Endodermal cell (in vitro differentiated cells): Measurements from ENCODE around the gene NRIP2. TPM values are rescaled to one million over a fixed set of nuclear protein-coding genes. Genes with fewer than 3 reads are reported as not detected.

ENCODE experiments used
- DNase-seq: peaks from one replicate; pipeline ENCODE4 v3.0.0-alpha.2; 2017
- H3K27ac ChIP-seq: 2 replicates; pipeline ENCODE4 v1.5.1; 2013; ENCODE audit warnings: mild to moderate bottlenecking, low read depth, low read length, moderate library complexity
- H3K27me3 ChIP-seq: 2 replicates; pipeline ENCODE4 v1.6.1; 2013; ENCODE audit warnings: mild to moderate bottlenecking, low read length, moderate library complexity; ENCODE audit not compliant: insufficient read depth, control insufficient read depth, poor library complexity, severe bottlenecking
- H3K36me3 ChIP-seq: 2 replicates; pipeline ENCODE4 v1.7.0; 2013; ENCODE audit warnings: mild to moderate bottlenecking, low read length, moderate library complexity; ENCODE audit not compliant: control insufficient read depth, insufficient read depth
- H3K4me1 ChIP-seq: one replicate; pipeline ENCODE4 v1.7.0; 2013; ENCODE audit warnings: low read length; ENCODE audit not compliant: control insufficient read depth, insufficient read depth
- H3K4me3 ChIP-seq: 2 replicates; pipeline ENCODE4 v1.5.1; 2013; ENCODE audit warnings: mild to moderate bottlenecking, low read length, moderate library complexity
- H3K9ac ChIP-seq: 2 replicates; pipeline ENCODE4 v1.6.1; 2013; ENCODE audit warnings: mild to moderate bottlenecking, low read length, moderate library complexity; ENCODE audit not compliant: poor library complexity, severe bottlenecking; ENCODE audit errors: extremely low read depth
- H3K9me3 ChIP-seq: 2 replicates; pipeline ENCODE4 v1.6.1; 2013; ENCODE audit warnings: mild to moderate bottlenecking, low read length, moderate library complexity; ENCODE audit not compliant: control insufficient read depth
- H3K27ac Mint-ChIP-seq: 2 replicates; pipeline ENCODE4 v1.8.0; 2020; ENCODE audit warnings: mixed read lengths
- H3K27me3 Mint-ChIP-seq: 2 replicates; pipeline ENCODE4 v1.8.0; 2021; ENCODE audit warnings: mild to moderate bottlenecking, mixed read lengths; ENCODE audit not compliant: insufficient read depth
- H3K36me3 Mint-ChIP-seq: 2 replicates; pipeline ENCODE4 v1.8.0; 2020; ENCODE audit warnings: low read depth, mixed read lengths
- H3K4me1 Mint-ChIP-seq: 2 replicates; pipeline ENCODE4 v1.8.0; 2020; ENCODE audit warnings: mixed read lengths
- H3K4me3 Mint-ChIP-seq: 2 replicates; pipeline ENCODE4 v1.8.0; 2020; ENCODE audit warnings: mild to moderate bottlenecking, moderate library complexity, mixed read lengths
- H3K9me3 Mint-ChIP-seq: 2 replicates; pipeline ENCODE4 v1.8.0; 2020; ENCODE audit warnings: mild to moderate bottlenecking, mixed read lengths
- WGBS, 2 experiments: methylation state at CpG; one replicate each; pipeline versions ENCODE4 v1.1.5 to v1.1.7; 2013; ENCODE audit warnings: missing lambda C conversion rate in 2 of 2, mixed read lengths in 1 of 2; ENCODE audit not compliant: insufficient coverage in 1 of 2, insufficient read length in 1 of 2; 5-methylcytosine and 5-hydroxymethylcytosine counted together
- total RNA-seq, 2 donors: library from RNA; stranded (reverse); fragmentation: NEBNext Ultra II Directional in 1 of 2; extraction: Animal tissue kit (Norgen Biotek cat#: 25700) in 1 of 2; gene quantifications; 2 replicates in 1 of 2; 3 replicates in 1 of 2; pipeline ENCODE4 v1.2.1, GENCODE V29; 2021
- TF ChIP-seq, protein P1 (sequence below): fragments of 200-600 bp; sonication (generic); conservative IDR thresholded peaks from 2 replicates; pipeline ENCODE4 v1.5.0; 2021; ENCODE audit warnings: antibody characterized with exemption, mild to moderate bottlenecking

The NRIP2 gene
- total RNA-seq, 2 donors from 2014 or later, result not detected

DNA sequence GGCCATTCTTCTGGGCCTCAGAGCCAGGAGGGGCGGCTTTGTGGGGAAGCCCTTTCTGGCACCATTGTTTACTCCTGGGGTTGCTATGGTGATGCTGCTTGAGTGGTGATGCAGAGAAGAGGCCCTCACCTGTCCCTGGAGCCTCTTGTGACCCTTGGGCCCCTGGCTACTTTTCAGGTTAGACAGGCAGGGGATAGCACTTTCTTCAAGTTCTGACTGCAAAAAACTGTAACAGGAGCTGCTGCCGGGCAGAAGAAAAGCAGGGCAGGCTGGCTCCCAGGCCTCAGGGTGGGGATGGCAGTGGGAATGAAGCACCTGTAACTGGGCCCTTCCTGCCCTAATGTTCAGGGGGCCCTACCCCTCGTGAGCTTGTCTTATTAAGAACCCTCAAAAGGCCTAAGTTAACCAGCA lies 22.2 kb upstream of the NRIP2 start, which contains the start of gene TEX52:
TEX52 (minus strand) TSS at position 19 of the 411 bp plus-strand sequence; CDS start at position 6, 13 bp downstream.
- Histone ChIP-seq H3K9me3 (no peaks in the 10 kb centered on the region), H3K36me3 (peaks cover 33% of the 10 kb centered on the region), H3K9ac (peak within 1 kb of the TSS; percentile 6), H3K4me3 (no peak within 1 kb of the TSS), H3K27ac (peak within 1 kb of the TSS; percentile 66), H3K27me3 (no peaks in the 10 kb centered on the region), H3K4me1 (no peaks in the 10 kb centered on the region)
- Mint-ChIP-seq H3K27me3 (peaks cover 10% of the 10 kb centered on the region), H3K9me3 (no peaks in the 10 kb centered on the region), H3K36me3 (peaks cover 37% of the 10 kb centered on the region), H3K4me1 (peaks cover 6% of the 10 kb centered on the region), H3K27ac (peak within 1 kb of the TSS; percentile 74), H3K4me3 (no peak within 1 kb of the TSS)
- TF ChIP-seq, protein P1, sequence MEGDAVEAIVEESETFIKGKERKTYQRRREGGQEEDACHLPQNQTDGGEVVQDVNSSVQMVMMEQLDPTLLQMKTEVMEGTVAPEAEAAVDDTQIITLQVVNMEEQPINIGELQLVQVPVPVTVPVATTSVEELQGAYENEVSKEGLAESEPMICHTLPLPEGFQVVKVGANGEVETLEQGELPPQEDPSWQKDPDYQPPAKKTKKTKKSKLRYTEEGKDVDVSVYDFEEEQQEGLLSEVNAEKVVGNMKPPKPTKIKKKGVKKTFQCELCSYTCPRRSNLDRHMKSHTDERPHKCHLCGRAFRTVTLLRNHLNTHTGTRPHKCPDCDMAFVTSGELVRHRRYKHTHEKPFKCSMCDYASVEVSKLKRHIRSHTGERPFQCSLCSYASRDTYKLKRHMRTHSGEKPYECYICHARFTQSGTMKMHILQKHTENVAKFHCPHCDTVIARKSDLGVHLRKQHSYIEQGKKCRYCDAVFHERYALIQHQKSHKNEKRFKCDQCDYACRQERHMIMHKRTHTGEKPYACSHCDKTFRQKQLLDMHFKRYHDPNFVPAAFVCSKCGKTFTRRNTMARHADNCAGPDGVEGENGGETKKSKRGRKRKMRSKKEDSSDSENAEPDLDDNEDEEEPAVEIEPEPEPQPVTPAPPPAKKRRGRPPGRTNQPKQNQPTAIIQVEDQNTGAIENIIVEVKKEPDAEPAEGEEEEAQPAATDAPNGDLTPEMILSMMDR, result no peak
- WGBS, 2 experiments, result 81 to 86% methylated on average over 2 to 3 of the region's 3 CpGs
- DNase-seq, result peak; percentile 85

DNA sequence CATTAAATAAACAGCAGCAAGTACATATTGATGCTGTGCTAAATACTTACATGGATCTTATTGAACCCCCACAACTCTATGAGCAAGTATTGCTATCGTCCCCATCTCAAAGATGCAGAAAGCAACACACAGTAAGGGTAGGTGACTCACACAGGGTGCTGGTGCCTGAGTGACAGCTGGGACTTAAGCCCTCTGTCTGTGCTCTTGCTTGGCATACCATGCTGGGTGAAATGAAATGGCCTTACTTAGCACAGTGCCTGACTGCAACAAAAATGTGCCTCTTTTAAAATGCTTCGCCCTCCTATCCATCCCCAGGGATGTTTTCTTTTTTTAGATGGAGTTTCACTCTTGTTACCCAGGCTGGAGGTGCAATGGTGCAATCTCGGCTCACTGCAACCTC lies 21.2 kb upstream of the NRIP2 start:
- Mint-ChIP-seq H3K9me3 (no peaks in the 10 kb centered on the region), H3K27ac (no peak overlapping the region), H3K4me1 (peaks cover 6% of the 10 kb centered on the region)

DNA sequence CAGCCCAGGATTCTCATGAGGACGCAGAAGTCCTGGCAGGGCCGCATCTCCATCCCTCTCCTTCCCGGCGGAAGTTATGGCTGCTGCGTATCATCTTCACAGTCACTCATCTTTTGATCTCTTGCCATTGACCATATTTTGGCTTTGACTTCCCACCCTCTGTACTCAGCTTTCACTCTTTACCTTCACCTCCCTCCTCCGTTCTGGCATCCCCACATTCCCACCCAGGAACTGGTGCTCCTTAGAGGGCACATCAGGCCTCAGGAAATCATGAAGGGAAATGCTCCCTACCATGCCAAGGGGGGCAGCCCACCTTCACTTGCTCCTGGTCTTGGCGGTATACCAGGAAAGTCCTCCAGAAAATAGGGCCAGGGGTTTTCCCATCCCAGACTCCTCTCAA lies 20.7 kb upstream of the NRIP2 start:
- Histone ChIP-seq H3K9me3 (no peaks in the 10 kb centered on the region), H3K27me3 (no peaks in the 10 kb centered on the region), H3K36me3 (peaks cover 28% of the 10 kb centered on the region), H3K9ac (no peak overlapping the region), H3K27ac (no peak overlapping the region), H3K4me1 (no peaks in the 10 kb centered on the region), H3K4me3 (no peak overlapping the region)
- no peaks in the 10 kb centered on the region for H3K9me3 Mint-ChIP-seq
- peaks cover 6% of the 10 kb centered on the region for H3K4me1 Mint-ChIP-seq
- H3K27ac Mint-ChIP-seq, result no peak overlapping the region
- 95% methylated on average over 4 to 7 of the region's 7 CpGs for WGBS, 2 experiments
- H3K36me3 Mint-ChIP-seq, result peaks cover 27% of the 10 kb centered on the region
- no peak overlapping the region for H3K4me3 Mint-ChIP-seq
- H3K27me3 Mint-ChIP-seq, result peaks cover 10% of the 10 kb centered on the region
- TF ChIP-seq, protein P1, result no peak
- DNase-seq, result no peak

More for the DNA sequence above, 21.2 kb upstream of the NRIP2 start:
- peaks cover 29% of the 10 kb centered on the region for H3K36me3 Mint-ChIP-seq
- H3K36me3 ChIP-seq, result peaks cover 28% of the 10 kb centered on the region
- no peaks in the 10 kb centered on the region for H3K27me3 ChIP-seq
- H3K4me1 ChIP-seq, result no peaks in the 10 kb centered on the region
- no peak for DNase-seq
- TF ChIP-seq, protein P1, result no peak
- no peak overlapping the region for H3K9ac ChIP-seq
- no peak overlapping the region for H3K4me3 Mint-ChIP-seq
- WGBS, 2 experiments, result 86 to 93% methylated on average over 3 of the region's 3 CpGs
- H3K4me3 ChIP-seq, result no peak overlapping the region
- H3K9me3 ChIP-seq, result no peaks in the 10 kb centered on the region
- H3K27me3 Mint-ChIP-seq, result peaks cover 10% of the 10 kb centered on the region
- no peak overlapping the region for H3K27ac ChIP-seq
